GM18499 (cell line): ENCODE data around the gene CEP112.

Source experiments
- ATAC-seq: cut with Tn5 transposase; IDR thresholded peaks from one replicate; pipeline ENCODE4 v1.9.1; 2021; ENCODE audit warnings: moderate number of reproducible peaks; ENCODE audit not compliant: insufficient read depth, unreplicated experiment

CEP112 gene

DNA sequence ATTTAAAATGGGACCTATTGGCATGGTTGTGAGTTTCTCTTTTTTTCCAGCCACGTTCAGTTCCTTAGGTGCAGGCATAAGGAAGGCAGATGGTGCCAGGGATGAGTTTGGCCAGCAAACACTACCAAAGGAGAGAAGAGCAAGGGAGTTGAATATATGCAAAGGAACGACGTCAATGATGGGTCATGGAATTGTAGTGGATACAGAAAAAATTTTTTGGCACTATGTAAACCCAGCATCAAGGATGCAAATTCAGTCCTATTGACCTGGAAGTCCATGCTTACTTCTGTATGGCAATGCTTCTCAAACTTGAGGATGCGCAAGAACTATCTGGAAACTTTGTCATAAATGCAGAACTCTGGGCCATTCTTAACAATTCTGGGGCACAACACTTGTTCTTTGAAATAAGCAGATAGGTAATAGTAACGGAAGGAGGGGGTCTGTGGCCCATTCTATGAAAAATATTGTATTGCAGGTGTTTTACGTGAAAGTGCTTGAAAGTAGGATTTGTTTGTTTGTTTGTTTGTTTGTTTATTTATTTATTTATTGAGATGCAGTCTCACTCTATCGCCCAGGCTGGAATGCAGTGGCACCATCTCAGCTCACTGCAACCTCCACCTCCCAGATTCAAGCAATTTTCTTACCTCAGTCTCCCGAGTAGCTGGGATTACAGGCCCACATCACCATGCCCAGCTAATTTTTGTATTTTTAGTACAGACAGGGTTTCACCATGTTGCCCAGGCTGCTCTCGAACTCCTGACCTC, 19.3 kb upstream of the CEP112 start:
- ATAC-seq = no peak

GRCh38 chr17:66210208-66210574, 18.3 kb upstream of the CEP112 start:
- no peak for ATAC-seq

DNA sequence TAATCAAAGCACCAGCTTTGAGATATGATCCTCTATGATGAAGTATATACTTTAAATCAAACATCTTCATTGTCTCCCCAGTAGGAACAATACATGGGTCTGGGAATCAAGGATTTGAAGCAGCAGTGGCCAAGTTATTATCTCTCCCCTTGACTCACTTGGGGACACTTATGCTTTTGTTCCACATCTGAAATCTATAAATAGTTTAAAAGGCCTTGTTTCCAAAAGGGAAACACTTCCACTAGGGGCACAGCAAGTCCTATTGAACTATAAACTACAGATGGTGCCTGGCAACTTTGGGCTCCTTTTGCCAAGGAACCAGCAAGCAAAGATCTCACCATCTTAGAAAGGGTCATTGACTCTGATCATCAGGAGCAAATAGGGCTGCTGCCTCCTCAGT, 16.0 kb upstream of the CEP112 start:
- no peak for ATAC-seq

DNA sequence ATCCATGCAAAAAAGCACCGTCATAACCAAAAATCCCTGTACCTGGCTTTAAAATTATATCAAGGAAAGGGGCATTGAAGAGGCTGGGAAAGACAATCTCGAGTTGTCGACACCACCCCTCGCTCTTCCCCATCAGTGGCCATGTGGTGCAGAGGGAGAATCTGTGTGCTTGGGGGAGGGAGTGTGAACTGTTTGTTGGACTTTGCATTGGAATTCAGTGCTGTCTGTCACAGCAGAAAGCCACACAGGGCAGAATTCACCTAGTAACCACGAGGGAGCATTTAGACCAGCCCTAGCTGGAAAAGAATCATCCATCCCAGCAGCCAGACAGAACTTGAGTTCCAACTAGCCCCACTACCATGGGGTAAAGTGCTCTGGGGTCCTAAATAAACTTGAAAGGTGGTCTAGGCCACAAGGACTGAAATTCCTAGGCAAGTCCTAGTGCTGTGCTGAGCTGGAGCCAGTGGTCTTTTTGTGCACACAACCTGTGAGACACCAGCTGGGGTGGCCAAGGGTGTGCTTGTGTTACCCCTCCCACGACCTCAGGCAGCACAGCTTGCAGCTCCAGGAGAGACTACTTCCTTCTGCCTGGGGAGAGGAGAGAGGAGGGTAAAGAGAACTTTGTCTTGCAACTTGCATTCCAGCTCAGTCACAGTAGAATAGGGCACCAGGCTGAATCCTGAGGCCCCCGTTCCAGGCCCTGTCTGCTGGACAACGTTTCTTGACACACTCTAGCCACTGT, 11.5 kb upstream of the CEP112 start:
- no peak for ATAC-seq

GRCh38 chr17:66200685-66201092, 8.8 kb upstream of the CEP112 start:
- ATAC-seq = no peak

- ATAC-seq = no peak
These were observed 6.3 kb upstream of the CEP112 start for GRCh38 chr17:66198242-66198641.

DNA sequence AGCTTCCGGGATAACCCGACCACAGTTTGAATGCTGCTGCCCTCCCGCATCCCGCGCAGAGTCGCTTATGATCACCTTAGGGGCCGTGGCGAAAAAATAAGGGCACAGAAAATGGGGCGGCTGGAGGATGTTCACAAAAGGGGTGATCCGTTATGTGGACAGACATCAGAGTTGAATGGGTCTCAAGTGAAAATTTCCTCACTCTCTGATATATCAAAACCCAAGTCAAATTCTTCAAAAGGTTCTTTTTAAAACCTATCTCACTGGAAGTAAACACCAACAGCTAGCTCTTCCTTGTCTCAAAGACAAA, 400 bp upstream of the CEP112 start:
- ATAC-seq = no peak

DNA sequence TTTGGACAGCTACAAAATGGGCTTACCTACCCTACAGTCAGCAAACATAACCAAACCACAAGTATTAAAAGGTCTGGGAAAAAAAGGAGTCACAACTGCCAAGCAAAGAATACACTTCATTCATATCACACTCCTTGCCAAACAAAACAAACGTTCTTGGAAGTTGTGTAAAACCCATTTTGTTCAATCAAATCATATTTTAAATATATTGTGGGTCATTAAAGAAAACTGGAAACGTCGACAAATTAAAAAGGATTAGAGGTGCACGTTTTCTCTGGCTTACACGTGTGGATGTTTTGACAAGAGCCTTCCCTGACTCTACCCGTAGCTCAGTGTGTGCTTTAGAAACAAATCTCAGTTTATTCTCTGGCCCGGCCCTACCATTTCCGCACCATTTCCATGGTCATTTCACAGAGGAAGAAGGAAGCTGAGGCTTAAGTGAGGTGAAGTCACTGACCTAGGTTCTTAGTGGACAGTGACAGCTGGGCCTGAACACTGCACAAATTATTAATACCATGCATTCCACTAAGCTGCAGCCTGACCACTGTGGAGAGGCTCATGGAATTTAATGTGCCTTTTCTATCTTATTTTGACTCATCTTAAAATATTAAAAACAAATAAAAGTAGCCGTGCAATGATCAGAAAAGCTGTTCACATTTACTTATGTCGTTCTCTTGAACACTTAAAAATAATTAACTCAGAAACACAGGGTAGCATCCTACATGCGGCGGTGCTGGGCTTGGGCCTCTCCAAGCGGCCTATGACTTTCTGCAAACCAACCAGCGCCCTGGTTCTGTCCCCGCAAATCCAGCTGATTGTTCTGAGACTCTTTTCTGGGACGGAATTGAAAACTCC, 968 bp downstream of the CEP112 start:
- ATAC-seq = no peak

GRCh38 chr17:66187718-66188117, 4.2 kb downstream of the CEP112 start:
- ATAC-seq = no peak

GRCh38 chr17:66185862-66186261, 6.1 kb downstream of the CEP112 start:
- no peak for ATAC-seq

DNA sequence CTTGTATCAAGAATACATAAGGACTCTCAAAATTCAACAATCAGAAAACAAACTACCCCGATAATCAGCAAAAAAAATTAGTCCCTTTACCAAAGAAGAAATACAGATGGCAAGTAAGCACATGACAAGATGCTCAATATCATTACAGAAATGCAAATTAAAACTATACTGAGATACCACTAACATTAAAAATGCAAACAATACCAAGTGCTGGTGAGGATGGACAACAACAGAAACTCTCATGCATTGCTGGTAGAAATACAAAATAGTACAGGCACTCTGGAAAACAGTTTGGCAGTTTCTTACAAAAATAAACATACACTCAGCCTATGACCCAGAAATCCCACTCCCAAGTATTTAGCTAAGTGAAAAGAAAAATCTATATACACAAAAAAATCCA, 7.5 kb downstream of the CEP112 start:
- ATAC-seq = no peak

- ATAC-seq = no peak
These were observed 8.4 kb downstream of the CEP112 start for GRCh38 chr17:66183529-66183928.

GRCh38 chr17:66178642-66179041, 13.3 kb downstream of the CEP112 start:
- ATAC-seq = no peak

GRCh38 chr17:66177048-66177447, 14.9 kb downstream of the CEP112 start:
- ATAC-seq = no peak

GRCh38 chr17:66175892-66176291, 16.0 kb downstream of the CEP112 start:
- ATAC-seq = no peak

DNA sequence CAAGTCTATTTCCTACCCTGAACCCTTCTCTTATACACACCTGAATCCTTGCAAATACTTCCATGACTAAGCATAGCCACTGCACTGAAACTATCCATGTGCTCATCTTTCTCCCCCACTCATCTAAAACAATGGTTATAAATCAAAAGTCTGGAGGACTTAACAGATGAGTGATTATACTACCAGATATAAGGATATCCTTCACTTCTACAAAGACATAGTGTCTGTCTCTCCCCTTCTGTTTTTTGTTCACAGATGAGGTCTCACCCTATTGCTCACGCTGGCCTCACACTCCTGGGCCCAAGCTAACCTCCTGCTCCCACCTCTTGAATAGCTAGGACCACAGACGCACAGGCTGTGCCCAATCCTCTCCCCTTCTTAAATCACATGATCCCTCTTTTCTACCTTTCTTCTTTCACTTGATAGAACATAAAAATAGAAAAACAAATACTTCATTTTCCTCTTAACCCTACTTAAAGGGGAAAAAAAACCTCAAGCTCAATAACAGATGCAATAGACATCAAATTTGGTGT, 19.2 kb downstream of the CEP112 start:
- ATAC-seq = no peak

GRCh38 chr17:66172144-66172543, 19.8 kb downstream of the CEP112 start:
- no peak for ATAC-seq

DNA sequence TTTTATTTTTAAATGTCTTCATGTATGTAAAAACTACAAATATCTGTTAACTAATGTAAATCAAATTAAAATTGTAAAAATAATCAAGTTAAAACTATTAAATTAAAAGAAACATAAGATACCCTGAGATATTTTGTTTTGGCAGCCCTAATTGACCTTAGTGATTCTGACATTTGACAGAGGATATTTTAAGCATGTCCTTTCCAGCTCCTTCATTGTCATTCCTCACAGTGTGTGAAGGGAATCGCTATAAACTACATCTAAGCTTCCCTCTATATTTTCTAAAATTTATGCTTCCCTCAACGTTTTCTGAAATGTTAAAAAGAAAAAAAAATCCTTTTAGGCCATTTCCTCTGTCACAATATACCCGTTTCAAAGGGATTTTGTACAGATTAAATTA, 20.2 kb downstream of the CEP112 start:
- ATAC-seq = no peak

DNA sequence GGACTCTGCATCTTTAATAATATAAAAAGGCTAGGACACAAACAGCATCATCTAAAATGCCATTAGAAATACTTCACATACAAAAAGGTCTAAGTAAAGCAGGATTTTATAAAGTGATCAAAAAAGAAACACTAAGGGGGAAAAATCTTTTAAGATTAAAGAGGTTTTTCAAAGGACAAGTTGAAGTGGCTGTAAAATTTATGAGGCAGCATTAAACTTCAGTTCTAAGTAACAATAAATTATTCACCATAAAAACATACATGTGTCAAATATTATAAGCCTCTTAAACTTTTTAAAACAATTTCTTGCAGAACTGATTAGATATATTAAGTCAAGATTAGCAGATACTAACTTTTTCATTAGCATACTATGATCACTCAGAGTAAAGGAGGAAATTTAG, 20.8 kb downstream of the CEP112 start:
- ATAC-seq = no peak

DNA sequence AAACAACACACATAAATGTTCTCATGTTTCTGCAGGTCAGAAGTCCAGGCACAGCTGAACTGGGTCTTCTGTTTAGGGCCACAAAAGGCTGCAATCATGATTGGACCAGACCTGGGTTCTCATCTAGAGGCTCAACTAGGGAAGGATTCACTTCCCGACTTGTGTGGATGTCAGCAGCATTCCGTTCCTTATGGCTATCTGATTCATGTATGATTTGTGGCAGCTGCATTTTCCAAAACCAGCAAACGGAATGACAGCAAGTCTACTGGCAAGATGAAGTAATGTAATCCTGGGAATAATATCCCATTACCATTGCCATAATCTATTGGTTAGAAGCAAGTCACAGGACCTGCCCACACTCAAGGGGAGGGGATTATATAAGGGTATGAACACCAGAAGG, 22.1 kb downstream of the CEP112 start:
- no peak for ATAC-seq

DNA sequence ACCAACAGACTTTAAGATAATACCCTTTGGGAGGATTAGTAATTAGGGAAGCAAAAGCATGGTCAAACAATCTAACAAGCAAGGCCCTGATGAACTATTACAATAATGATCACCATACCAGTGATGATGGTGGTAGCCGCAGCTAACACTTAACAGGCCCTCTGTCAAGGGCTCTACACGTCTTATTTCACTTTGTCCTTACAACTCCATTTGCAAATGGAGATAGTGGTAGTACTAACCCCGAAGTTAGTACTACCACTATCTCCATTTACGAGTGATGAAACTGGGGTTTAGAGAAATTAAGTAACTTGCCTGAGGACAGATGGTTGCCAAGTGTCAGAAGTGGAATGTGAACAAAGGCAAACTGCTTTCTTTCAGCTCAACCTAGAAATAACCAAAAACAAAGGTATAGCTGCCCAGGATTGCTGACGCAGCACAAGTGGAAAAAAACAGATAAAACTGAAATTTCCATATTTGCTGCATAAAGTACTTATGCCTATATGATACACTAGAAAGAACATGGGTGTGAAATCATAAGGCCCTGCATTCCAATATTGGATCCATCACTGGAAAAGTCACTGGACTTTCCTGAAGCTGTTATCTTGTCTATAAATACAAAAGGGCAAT, 24.6 kb downstream of the CEP112 start:
- ATAC-seq = no peak
